OCI-LY1 (cell line): ENCODE results near the gene LCN1.

ENCODE experiments used
- H2AFZ ChIP-seq: fragments of 200-600 bp; sonication (generic), shearing (Covaris generic); 2 replicates; pipeline ENCODE4 v1.6.0; 2014; ENCODE audit warnings: antibody characterized with exemption, mild to moderate bottlenecking, low read length
- H3F3A ChIP-seq: fragments of 200-600 bp; sonication (generic), shearing (Covaris generic); 2 replicates; pipeline ENCODE4 v1.6.0; 2014; ENCODE audit warnings: mild to moderate bottlenecking, antibody characterized with exemption, low read length, moderate library complexity; ENCODE audit not compliant: insufficient read depth
- H3K27ac ChIP-seq: fragments of 200-600 bp; sonication (generic); 2 replicates; pipeline ENCODE4 v1.5.1; 2014; ENCODE audit warnings: low read length, mixed run types, mild to moderate bottlenecking, low read depth; ENCODE audit not compliant: poor library complexity, severe bottlenecking
- H3K27me3 ChIP-seq: fragments of 200-600 bp; sonication (generic); 2 replicates; pipeline ENCODE4 v1.6.0; 2014; ENCODE audit warnings: antibody characterized with exemption, mild to moderate bottlenecking, low read length, moderate library complexity; ENCODE audit not compliant: insufficient read depth
- H3K36me3 ChIP-seq: fragments of 200-600 bp; sonication (generic); 2 replicates; pipeline ENCODE4 v1.6.1; 2014; ENCODE audit warnings: mild to moderate bottlenecking, antibody characterized with exemption, low read length, moderate library complexity, mixed read lengths; ENCODE audit not compliant: insufficient read depth
- H3K4me1 ChIP-seq: fragments of 200-600 bp; sonication (generic); 2 replicates; pipeline ENCODE4 v1.5.1; 2014; ENCODE audit warnings: mild to moderate bottlenecking, low read length, moderate library complexity; ENCODE audit not compliant: insufficient read depth, severe bottlenecking
- H3K4me2 ChIP-seq: fragments of 200-600 bp; sonication (generic), shearing (Covaris generic); 2 replicates; pipeline ENCODE4 v1.6.1; 2014; ENCODE audit warnings: low read length
- H3K4me3 ChIP-seq: fragments of 200-600 bp; sonication (generic); 2 replicates; pipeline ENCODE4 v1.5.1; 2014; ENCODE audit warnings: low read length, low read depth, mild to moderate bottlenecking, mixed read lengths; ENCODE audit not compliant: poor library complexity, severe bottlenecking
- H3K79me2 ChIP-seq: fragments of 200-600 bp; shearing (Covaris generic); 2 replicates; pipeline ENCODE4 v1.6.1; 2016; ENCODE audit warnings: mixed run types, low read length, mixed read lengths; ENCODE audit not compliant: insufficient read depth
- H3K9ac ChIP-seq: fragments of 200-600 bp; sonication (generic), shearing (Covaris generic); 2 replicates; pipeline ENCODE4 v1.6.1; 2014; ENCODE audit warnings: mild to moderate bottlenecking, low read length, mixed read lengths
- H3K9me2 ChIP-seq: fragments of 200-600 bp; sonication (generic), shearing (Covaris generic); 2 replicates; pipeline ENCODE4 v1.6.1; 2014; ENCODE audit warnings: low read depth, mild to moderate bottlenecking, low read length, mixed read lengths
- H3K9me3 ChIP-seq: fragments of 200-600 bp; shearing (Covaris generic); 2 replicates; pipeline ENCODE4 v1.6.1; 2014; ENCODE audit warnings: low read length, mixed read lengths
- H4K20me1 ChIP-seq: fragments of 200-600 bp; sonication (generic), shearing (Covaris generic); 2 replicates; pipeline ENCODE4 v1.6.0; 2016; ENCODE audit warnings: mild to moderate bottlenecking, low read length; ENCODE audit not compliant: insufficient read depth
- CTCF ChIP-seq: fragments of 200-600 bp; sonication (generic), shearing (Covaris generic); IDR thresholded peaks from 2 replicates; pipeline ENCODE4 v1.5.1; 2017; ENCODE audit warnings: mild to moderate bottlenecking, antibody characterized with exemption, low read length, moderate library complexity, mixed read lengths
- EZH2 ChIP-seq: fragments of 200-600 bp; sonication (generic), shearing (Covaris generic); IDR thresholded peaks from 2 replicates; pipeline ENCODE4 v1.8.0; 2017; ENCODE audit warnings: borderline replicate concordance, mixed run types, mild to moderate bottlenecking, antibody characterized with exemption, low read length, moderate library complexity, mixed read lengths

The LCN1 gene

GRCh38 chr9:135508211-135508820 is 12.9 kb upstream of the LCN1 start:
- peaks cover 6% of the 10 kb centered on the region; the same call in 1 of the 2 replicates for H3K9me3 ChIP-seq
- H3K9me2 ChIP-seq, result no peaks in the 10 kb centered on the region
- TF ChIP-seq CTCF, result no peak
- no peak for TF ChIP-seq EZH2
- H3K27me3 ChIP-seq, result peaks cover 5% of the 10 kb centered on the region; the same call in 1 of the 2 replicates
- no peak overlapping the region for H3K4me2 ChIP-seq
- no peak overlapping the region for H3K4me3 ChIP-seq
- no peaks in the 10 kb centered on the region for H3F3A ChIP-seq
- H2AFZ ChIP-seq, result no peak overlapping the region
- no peaks in the 10 kb centered on the region for H3K79me2 ChIP-seq
- no peak overlapping the region for H3K27ac ChIP-seq
- no peak overlapping the region for H3K9ac ChIP-seq
- H4K20me1 ChIP-seq, result no peaks in the 10 kb centered on the region
- H3K36me3 ChIP-seq, result peaks cover 20% of the 10 kb centered on the region
- no peaks in the 10 kb centered on the region for H3K4me1 ChIP-seq

- Histone ChIP-seq H3K36me3 (peaks cover 8% of the 10 kb centered on the region), H3F3A (no peaks in the 10 kb centered on the region), H3K9me3 (peaks cover 6% of the 10 kb centered on the region; the same call in 1 of the 2 replicates), H3K27me3 (peaks cover 5% of the 10 kb centered on the region; the same call in 1 of the 2 replicates), H3K4me1 (no peaks in the 10 kb centered on the region), H3K4me3 (no peak overlapping the region), H3K9me2 (no peaks in the 10 kb centered on the region), H3K4me2 (no peak overlapping the region), H3K9ac (no peak overlapping the region), H4K20me1 (no peaks in the 10 kb centered on the region), H3K27ac (no peak overlapping the region), H2AFZ (no peak overlapping the region), H3K79me2 (no peaks in the 10 kb centered on the region)
- TF ChIP-seq CTCF (no peak), EZH2 (no peak)
Observed at GRCh38 chr9:135509458-135509857, 11.8 kb upstream of the LCN1 start.

DNA sequence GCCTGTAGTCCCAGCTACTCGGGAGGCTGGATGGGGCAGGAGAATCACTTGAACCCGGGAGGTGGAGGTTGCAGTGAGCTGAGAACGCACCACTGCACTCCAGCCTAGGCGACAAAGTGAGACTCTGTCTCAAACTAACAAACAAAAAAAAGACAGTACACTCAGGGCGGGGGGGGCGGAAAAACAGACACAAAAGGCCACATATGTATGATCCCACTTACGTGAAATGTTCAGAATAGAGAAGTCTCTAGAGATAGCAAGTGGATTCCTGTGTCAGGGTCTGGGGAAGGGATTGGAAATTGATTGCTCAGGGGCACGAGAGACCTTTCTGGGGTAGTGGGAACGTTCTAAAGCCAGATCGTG is 9.0 kb upstream of the LCN1 start:
- H3F3A ChIP-seq, result no peaks in the 10 kb centered on the region
- no peaks in the 10 kb centered on the region; the same call in 1 of the 2 replicates for H3K36me3 ChIP-seq
- H4K20me1 ChIP-seq, result no peaks in the 10 kb centered on the region
- no peak overlapping the region for H3K4me2 ChIP-seq
- H3K79me2 ChIP-seq, result no peaks in the 10 kb centered on the region
- no peaks in the 10 kb centered on the region for H3K9me2 ChIP-seq
- H3K9me3 ChIP-seq, result peaks cover 6% of the 10 kb centered on the region; the same call in 1 of the 2 replicates
- H3K27ac ChIP-seq, result no peak overlapping the region
- no peak overlapping the region for H2AFZ ChIP-seq
- peaks cover 11% of the 10 kb centered on the region; the same call in 1 of the 2 replicates for H3K27me3 ChIP-seq
- TF ChIP-seq EZH2 (no peak), CTCF (no peak)
- no peak overlapping the region for H3K4me3 ChIP-seq
- H3K4me1 ChIP-seq, result no peaks in the 10 kb centered on the region
- no peak overlapping the region for H3K9ac ChIP-seq
